NCI-H146 (cell line): ENCODE measurements around the gene GNA12.
"Not testable (repeated sequence)": the region's sequence is repeated elsewhere in the genome, so short reads cannot be mapped to it uniquely, and the experiment has no call there.

Experiments
- DNase-seq: peaks from one replicate; lab custom pipeline; 2025; lab: John Stamatoyannopoulos, UW

GNA12 gene

DNA sequence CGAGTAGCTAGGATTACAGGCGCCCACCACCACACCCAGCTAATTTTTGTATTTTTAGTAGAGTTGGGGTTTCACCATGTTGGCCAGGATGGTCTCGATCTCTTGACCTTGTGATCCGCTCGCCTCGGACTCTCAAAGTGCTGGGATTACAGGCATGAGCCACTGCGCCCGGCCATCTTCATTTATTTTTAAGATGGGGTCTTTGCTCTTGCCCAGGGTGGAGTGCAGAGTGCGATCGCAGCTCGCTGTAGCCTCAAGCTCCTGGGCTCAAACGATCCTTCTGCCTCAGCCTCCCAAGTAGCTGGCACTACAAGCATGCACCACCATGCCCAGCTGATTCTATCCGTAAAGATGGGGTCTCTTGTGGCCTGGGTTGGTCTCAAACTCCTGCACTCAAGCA is 116.9 kb downstream of the GNA12 start:
- not testable (repeated sequence) for DNase-seq

DNA sequence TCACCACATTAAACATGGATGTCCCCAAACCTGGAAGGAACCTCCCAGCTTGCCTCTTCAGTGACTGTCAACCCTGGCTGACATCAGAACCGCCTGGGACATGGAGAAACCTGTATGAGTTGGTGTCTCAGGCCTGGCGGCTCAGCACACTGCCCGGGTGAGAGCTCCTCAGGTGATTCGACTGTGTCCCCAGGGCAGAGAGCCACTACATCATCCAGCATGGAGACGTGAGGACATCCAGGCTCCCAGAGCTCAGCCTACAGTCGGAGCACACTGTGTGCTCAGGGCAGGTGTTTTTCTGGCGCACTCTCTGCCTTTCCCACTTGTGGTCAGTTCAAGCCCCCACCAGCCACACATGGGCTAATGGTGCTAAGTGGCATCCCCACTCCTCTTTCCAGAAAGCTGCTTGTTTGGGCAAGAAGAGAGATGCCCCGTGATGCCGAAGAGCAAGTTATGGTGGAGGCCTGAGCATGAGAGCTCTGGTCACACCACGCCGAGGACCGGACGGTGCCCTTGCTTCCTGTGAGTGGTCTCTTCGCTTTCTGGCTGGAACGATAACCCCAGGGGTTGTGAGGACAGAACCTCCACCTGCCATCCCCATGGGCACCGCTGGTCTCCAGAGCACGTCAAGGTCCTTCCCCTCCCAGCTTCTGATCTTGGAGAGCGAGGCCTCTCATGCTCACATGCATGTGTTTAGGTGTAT is 117.6 kb downstream of the GNA12 start:
- DNase-seq = no peak

DNA sequence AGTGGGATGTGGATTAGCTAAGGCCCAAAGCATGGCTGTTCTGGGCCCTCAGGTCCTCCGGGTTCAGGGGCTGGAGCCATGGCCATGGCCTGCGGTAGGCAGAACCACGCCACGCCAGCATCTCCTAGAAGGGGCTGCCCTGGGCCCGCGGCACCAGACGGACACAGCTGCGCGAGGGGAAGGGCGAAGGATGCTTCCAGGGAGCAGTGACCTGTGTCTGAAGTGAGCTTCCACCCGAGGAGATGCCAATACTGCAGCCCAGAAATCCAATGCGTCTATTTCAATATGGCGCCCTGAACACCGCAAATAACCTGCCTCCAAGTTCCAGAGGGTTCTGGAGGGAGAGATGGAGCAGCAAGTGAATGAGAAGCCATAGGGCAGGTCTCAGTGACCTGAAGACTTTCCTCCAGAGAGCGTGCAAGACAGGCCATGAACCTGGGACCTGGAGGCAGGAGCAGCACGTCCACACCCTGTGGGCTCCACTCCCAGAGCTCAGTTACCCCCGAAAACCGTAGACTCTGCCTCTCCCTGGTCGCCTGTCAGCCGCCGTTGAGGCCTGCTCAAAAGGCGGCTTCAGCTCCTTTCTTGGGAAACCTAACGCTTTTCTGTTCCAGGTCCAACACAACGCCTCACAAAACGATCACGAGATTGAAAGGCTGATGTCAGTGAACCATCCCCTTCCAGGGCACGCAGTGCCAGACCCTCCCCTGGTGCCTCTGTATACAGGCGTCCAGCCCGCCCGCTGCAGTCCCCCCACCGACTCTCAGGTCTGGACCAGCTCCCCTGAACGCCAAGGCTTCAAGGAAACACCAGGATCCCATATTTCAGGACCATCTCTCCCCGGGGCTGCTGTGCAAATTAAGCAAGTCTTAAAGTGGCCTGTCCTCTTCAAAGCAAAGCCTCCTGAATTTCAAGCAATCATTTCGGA is 118.7 kb downstream of the GNA12 start:
- DNase-seq = no peak

DNA sequence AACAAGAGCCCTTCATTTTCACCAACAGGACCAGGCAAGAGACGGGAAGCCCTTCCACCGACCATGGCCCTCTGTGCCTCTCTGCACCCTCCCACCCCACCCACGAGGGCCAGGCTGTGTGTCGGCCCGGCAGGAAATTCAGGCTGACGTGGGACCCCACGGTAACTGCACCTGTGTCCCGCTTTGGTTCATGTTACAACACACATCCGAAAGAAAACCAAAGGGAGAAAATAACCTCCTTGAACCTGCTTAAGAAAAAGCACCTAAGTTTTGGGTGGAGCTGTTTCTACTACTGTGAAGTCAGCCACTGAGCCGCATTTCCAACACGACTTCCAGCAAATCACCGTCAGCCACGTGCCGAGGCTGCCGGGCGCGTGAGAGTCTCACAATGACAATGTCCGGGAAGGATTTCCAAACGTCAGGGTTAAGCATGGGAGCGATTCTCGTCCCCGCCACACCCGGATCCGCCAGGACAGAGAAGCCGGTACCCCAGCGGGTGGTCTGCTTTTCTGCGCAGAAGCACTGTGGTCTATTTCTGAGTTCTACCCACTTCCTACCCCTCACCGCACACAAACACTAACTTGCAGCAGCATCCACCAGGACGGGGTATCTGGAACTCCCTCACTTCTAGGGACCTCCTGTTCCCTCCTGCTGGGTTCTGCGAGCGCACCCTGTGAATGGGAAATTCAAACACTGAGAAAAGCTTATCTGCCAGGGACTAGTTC is 119.5 kb downstream of the GNA12 start:
- no peak for DNase-seq

DNA sequence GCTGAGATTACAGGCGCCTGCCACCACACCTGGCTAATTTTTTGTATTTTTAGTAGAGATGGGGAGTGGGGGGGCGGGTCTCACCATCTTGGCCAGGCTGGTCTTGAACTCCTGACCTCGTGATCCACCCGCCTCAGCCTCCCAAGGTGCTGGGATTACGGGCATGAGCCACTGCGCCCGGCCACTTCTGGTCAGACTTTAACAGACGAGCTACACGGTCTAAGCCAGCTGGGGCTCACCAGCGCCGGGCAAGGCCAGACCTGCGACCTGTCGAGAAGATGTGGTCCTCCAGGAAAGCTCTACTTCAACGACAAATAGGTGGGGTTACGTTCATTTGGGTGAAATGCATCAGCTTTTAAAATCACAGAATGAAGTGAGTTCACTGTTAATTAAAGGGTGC is 120.1 kb downstream of the GNA12 start:
- not testable (repeated sequence) for DNase-seq

DNA sequence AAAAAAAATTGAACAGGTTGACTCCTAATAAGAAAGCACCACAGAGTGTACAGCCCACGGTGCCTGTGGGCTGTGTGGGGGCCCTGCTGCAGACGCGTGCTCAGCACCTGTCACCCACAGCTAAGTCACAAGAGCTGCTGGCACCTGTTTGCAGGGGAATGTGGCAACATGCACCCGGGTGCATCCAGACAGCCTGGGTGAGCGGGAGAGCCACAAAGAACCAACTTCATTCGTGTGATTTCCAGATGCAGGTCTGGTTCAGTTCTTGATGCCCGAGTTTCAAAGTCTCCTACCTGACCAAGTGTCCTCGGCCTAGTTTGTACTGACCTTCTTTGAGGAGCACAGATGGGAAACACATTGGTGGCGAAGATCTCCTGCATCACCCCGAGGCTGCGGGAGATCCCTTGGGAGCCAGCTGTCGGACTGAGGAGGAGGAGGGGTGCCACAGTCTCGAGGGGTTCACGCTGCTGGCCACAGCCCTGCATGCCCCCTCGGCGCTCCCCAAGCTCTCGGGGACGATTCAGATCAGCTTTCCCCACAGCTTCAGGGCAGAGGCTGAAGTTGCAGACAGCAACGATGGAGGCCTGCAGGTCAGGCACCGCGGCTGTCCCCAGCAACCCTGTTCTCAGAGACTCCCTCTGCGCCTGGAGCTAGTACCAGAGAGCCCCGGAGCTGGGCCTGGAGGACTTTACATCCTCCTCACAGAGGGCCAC is 120.8 kb downstream of the GNA12 start:
- DNase-seq = no peak

DNA sequence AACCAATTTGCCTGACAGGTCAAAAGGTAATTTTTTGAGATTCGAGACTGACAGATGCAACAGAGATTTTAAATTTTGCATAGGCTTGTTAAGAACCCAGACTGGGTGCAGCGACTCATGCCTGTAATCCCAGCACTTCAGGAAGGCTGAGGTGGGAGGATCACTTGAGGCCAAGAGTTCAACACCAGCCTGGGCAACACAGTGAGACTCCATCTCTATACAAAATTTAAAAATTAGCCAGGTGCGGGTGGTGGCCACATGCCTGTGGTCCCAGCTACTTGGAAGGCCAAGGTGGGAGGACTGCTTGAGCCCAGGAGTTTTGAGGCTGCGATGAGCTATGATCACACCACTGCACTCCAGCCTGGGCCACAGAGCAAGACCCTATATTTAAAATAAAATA is 121.5 kb downstream of the GNA12 start:
- no peak for DNase-seq

DNA sequence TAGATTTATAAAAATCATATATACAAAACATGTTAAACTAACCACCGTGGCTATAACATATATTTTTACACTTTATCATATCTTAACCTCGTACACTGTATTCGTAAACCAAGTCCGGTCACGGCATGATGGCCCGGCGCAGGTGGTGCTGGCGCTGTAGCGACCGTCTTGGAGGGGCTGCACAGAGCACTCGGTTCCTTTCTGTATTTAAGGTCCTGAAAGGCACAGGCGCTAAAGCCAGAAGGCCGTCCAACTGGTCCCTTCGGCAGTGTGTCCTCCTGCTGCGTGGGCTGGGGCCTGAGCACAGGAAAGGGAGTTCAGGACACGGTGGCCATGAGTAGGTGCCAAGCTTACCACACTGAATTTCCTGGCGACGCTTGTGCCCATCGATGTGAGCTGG is 122.3 kb downstream of the GNA12 start:
- no peak for DNase-seq

DNA sequence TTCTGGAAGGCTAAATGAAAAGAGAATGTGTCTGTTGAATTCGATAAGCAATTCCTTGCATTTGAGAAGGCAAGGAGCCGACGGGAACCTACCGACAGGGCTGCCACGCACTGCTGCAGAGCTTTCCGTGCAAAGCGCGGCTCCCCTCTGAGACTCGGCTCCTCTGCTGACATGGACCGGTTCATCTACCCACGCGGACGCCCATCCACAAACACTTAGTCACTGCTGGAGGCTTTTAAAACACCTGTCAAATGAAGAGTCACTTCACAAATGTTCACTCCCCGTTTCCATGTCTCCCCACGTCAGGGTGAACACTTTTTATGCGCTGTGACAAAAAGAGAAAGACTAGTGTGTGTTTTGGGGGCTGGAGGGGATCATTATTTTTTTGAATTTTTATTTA is 124.1 kb downstream of the GNA12 start:
- no peak for DNase-seq

DNA sequence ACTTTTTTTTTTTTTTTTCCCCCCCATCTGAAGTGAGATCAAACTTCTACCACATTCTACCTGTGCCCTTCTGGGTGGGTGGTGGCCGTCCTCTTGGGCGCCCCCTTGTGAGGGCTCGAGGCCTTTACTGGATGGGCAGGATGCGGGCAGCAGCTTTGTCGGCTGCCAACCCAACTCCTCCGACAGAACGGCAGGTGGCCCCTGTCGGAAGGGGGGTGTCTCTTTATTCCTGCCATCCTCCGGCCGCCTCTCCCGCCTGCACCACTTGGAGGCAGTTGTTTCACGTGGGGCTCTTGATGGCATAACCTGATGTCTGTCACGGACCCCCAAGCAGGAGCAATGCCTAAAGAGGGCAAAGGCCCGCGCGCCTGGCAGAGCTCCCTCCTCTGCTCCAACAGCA is 125.1 kb downstream of the GNA12 start:
- DNase-seq = no peak

DNA sequence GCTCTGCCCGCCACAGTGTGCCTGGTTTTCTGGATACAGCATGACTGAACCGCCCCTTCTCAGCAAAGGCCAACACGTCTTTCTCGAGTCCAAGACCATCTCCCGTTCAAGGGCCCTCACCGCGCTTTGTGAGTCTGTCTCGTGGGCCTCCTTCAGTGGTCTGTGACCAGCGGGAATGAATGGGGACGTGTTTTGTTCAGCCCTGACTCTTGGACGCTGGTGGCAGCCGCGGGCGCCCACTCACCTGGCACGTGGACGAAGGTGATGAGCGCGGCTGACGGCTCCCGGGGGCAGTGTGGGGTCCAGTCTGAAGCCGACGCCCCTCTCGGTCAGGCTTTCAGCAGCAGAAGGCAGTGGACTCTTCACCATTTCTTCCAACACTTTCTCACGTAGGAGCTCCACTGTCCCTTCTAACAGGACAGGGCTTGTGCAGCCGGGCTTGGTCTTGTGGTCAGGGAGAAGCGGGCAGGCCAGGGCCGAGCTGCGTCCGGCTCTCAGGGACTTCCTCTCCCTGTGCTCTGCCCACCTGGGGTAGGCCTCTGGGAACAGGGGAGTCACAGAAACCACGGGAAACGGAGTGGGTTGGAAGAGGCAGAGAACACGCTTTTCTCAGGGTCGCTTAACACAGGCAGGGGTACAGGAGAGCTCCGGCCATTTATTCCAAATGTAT is 125.7 kb downstream of the GNA12 start:
- no peak for DNase-seq

DNA sequence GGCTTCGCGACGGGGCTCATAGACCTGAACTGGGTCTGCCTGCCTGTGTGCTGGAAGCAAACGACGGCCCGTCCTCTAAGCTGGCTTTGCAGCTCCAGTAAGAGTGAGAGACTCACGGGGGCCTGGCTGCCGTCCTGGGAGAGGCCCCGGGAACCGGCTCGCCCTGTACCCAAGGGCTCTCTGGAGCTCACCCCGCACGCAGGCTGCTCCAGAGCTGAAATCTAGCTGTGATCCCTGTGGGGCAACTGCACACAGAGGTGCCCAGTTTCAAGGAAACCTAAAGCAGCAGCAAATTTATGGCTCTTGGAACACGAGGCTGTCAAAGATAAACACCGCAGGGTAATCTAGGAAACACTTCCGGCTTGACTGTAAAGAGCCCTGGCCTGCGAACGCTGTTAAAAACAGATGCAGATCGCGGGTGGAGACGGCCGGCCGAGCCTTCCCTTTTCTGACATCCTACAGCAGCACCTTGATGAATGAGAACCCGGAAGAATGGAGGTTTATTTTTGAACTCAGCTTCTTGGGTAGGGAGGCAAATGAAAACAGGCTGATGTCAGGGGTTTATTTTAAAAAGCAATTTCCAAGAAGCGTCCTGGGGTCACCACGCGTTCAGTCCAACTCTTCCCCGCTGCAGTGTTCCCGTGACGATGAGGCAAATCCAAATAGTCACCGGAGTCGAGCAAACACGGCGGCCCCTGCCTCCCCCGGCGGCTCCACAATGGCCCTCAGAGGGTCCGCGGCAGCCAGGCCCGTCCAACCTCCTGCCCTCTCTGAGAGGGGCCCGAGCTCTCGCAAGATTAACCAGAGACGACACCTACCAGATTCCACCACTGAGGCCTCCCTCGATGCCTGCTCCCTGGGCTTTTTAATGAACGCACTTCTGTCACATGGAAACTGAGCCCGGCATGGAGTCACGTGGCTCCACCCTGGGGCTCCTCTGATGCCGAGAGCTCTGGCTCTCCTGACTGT is 126.5 kb downstream of the GNA12 start:
- DNase-seq = no peak

DNA sequence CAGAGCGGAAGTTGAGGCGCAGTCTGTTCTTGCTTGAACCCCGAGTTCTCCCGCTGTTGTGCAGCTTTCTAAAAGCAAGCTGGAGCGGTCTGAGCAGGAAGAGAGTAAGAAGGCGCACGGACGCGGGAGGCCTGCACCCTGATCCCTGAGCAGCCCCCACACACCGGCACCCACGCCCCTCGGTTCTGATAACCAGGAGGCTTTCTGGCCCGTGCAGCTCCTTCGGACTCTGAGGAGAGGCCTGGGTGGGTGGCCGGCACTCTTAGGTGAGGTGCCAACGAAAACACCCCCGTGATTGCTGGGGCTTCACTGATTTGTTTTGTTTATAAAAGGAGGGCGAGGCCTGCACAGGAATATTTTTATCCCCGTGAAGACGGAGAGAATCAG is 127.2 kb downstream of the GNA12 start:
- DNase-seq = no peak

DNA sequence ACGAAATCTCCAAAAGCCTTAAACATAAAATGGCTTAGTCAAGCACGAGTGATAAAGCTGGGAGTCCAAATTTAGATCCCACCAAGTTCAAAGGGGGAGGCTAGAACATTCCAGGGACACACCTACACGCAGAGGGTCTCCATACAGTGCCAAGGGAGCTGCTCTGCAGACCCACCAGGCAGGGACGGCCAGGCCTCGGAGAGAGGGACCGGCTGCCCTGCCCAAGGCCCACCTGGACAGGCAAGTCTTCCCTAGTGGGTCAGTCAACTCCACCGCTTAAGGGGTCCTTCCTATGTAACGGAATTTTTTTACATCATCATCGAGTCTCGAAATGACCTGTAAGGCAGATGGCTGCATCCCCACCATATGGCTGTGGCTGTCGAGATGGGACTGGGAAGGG is 127.6 kb downstream of the GNA12 start:
- DNase-seq = no peak

DNA sequence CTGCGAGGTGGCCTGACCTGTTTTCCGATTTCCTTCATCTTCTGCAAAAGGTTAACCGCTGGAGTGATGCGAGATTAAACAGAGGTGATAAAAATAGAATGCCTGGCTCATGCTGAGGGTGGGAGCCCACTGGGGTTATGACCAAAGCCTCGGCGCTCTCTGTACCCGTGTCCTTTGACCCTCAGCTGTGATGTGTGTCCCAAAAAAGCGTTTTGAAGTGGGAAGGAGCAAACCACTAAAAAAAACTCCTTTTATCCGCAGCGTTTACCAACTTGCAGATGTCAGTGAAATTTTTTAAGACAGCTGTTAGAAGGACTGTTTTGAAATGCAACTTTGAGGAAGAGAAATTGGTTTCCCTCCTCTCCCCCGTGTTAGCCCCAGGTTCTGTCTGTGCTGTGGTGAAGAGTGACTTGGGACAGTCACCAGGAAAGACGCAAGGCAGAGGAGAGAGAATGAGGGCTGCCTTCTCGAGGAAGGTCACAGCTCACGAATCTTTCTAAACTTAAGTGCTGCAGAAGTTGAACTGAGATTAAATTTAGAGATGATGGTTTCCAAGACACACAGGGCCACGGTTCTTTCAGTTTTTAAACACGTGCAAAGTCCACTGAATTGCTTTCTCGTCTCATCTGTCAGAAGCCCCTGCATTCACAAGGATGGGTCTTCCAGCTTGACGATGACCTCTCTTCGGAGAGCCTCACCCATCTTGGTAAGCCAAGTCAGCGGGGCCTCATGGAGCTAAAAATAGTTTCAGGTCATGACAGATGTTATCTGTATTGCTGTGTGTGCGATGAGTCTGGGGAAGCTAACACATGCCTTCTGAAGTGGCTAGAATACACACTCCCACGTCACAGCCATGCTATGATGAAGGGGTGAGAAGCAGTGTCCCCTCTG is 128.5 kb downstream of the GNA12 start:
- DNase-seq = no peak

DNA sequence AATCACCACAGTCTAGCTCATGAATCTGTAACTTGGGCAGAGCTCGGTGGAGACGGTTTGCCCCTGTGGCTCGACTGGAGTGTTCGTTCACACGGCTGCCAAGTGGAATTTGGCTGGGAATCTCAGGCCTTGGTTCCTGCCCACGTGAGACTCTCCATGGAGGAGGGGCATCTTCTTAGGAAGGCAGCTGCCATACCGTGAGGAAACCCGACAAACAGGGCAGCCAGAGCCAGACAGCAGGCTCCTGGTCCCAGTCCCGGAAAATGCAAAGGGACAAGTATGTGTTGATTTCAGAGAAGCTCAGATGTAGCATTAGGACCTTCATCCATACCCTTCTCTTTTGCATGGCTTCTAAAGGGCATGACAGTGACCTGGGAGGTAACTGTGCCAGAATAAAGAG is 129.5 kb downstream of the GNA12 start:
- no peak for DNase-seq

DNA sequence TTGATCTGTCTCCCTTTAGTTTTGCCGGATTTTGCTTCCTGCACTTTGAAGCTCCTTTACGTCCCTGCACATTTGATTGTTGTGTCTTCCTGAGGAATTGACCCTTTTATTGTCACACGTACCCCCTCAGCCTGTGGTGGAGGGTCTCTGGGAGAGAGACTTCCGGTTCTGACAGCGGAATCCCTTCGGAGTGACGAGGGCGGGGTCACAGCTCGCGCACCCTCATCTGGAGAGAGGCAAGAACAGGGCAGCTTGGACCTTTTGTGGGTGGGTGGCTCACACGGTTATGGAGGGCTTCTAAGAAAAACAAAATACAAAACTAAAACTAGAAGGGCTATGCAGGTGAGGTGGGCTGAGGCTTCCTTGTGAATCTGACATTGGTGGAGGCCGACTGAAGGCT is 130.1 kb downstream of the GNA12 start:
- DNase-seq = no peak

DNA sequence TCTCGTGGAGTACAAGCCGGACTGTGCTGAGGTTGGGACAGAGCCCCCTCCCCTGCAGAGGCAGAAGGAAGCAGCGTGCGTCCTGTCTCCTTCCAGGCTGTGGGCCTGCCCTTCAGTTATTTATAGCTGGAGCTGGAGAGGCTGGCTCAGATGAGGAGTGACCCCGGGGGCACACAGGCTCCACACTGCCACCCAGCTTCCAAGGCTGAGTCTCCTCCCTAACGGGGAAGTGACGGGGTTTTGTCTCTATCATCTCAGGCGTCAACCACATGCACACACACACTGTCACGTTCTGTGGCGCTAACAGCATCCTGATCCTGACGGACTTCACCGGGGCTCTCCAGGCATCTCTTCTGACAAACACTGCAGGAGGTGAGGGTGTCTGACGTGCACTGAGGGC is 130.7 kb downstream of the GNA12 start:
- no peak for DNase-seq

DNA sequence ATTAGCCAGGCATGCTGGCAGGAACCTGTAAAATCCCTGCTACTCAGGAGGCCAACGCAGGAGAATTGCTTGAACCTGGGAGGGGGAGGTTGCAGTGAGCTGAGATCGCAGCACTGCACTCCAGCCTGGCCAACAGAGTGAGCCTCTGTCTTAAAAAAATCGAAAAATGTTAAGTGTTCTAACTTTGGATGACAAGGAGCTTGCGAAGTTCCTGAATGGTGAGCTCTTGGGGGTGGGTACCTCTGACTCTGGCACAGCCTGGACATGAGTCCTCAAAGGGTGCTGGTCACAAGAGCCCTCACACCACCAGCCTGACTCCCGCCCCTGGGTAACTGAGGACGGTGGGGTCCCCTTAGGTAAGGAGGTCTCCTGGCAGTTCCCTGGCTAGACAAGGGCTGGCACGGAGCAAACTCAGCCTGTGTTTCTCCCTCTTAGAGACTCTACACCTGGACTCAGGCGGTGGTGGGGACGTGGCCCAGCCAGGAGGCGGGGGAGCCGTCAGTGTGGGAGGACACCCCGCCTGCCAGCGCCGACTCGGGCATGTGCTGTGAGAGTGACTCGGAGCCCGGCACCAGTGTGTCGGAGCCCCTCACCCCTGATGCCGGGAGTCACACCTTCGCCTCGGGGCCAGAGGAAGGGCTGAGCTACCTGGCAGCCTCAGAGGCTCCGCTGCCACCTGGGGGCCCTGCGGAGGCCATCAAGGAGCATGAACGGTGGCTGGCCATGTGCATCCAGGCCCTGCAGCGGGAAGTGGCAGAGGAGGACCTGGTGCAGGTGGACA is 132.0 kb downstream of the GNA12 start:
- no peak for DNase-seq
